Measurements from ENCODE around the gene FADS6.

FADS6 gene

GRCh38 chr17:74865504-74866197 lies 27.8 kb downstream of the FADS6 start:
- DNase-seq: no peak

- DNase-seq: peak; percentile 59
Measured at GRCh38 chr17:74864866-74865395, 28.5 kb downstream of the FADS6 start.

GRCh38 chr17:74864297-74864865 lies 29.1 kb downstream of the FADS6 start:
- DNase-seq: no peak

- DNase-seq: no peak
Measured at GRCh38 chr17:74863420-74864296, 29.8 kb downstream of the FADS6 start.

- no peak for DNase-seq
Measured at GRCh38 chr17:74862919-74863318, 30.5 kb downstream of the FADS6 start.

GRCh38 chr17:74862108-74862901 lies 31.1 kb downstream of the FADS6 start:
- peak; percentile 64 for DNase-seq

- no peak for DNase-seq
Measured at GRCh38 chr17:74861662-74862107, 31.7 kb downstream of the FADS6 start.

- DNase-seq: no peak
Measured at GRCh38 chr17:74860872-74861661, 32.4 kb downstream of the FADS6 start.

GRCh38 chr17:74860229-74860871 lies 33.1 kb downstream of the FADS6 start:
- DNase-seq: peak; percentile 13

GRCh38 chr17:74859459-74860228 lies 33.8 kb downstream of the FADS6 start, which contains the start of gene GRIN2C:
TSS of gene GRIN2C (minus strand) at chr17:74859885. CDS start at chr17:74855092, 4,793 bp downstream.
- DNase-seq: no peak

GRCh38 chr17:74858672-74859458 lies 34.6 kb downstream of the FADS6 start:
- DNase-seq: no peak

- no peak for DNase-seq
Measured at GRCh38 chr17:74857191-74857590, 36.2 kb downstream of the FADS6 start.

- DNase-seq: no peak
Measured at GRCh38 chr17:74856112-74856511, 37.3 kb downstream of the FADS6 start.

GRCh38 chr17:74855323-74855722 lies 38.1 kb downstream of the FADS6 start:
- no peak for DNase-seq

- no peak for DNase-seq
Measured at GRCh38 chr17:74854792-74855191, 38.6 kb downstream of the FADS6 start.

GRCh38 chr17:74853669-74854068 lies 39.8 kb downstream of the FADS6 start:
- DNase-seq: no peak

- DNase-seq: no peak
Measured at GRCh38 chr17:74853048-74853397, 40.4 kb downstream of the FADS6 start.

GRCh38 chr17:74852237-74853047 lies 41.0 kb downstream of the FADS6 start:
- peak; percentile 27 for DNase-seq

Measured in effector CD8-positive, alpha-beta T cell (primary cell).